ENCODE measurements around the gene MRPL34.
"Not testable (repeated sequence)": the region's sequence is repeated elsewhere in the genome, so short reads cannot be mapped to it uniquely, and the experiment has no call there.

The MRPL34 gene

GRCh38 chr19:17305517-17306284 is at the start of gene MRPL34:
MRPL34 (plus strand) TSS chr19:17305872; CDS start chr19:17305893, 21 bp downstream.
- DNase-seq (ENCODE audit: low read depth in 2 of 3, low spot score in 1 of 3), result peak; percentile 89 to 95 (median 92)

- no peak for DNase-seq (ENCODE audit: low read depth in 2 of 3, low spot score in 1 of 3)
Observed at GRCh38 chr19:17256130-17256529, 49.5 kb upstream of the MRPL34 start.

GRCh38 chr19:17259118-17259780 is 46.4 kb upstream of the MRPL34 start:
- no peak for DNase-seq (ENCODE audit: low read depth in 2 of 3, low spot score in 1 of 3)

- DNase-seq (ENCODE audit: low read depth in 2 of 3, low spot score in 1 of 3), result no peak
Observed at GRCh38 chr19:17259934-17260333, 45.7 kb upstream of the MRPL34 start.

- peak; percentile 86 to 87 (median 86) for DNase-seq (ENCODE audit: low read depth in 2 of 3, low spot score in 1 of 3)
Observed at GRCh38 chr19:17260842-17261325, 44.8 kb upstream of the MRPL34 start.

GRCh38 chr19:17262557-17262956 is 43.1 kb upstream of the MRPL34 start:
- DNase-seq (ENCODE audit: low read depth in 2 of 3, low spot score in 1 of 3), result no peak

- DNase-seq (ENCODE audit: low read depth in 2 of 3, low spot score in 1 of 3), result no peak
Observed at GRCh38 chr19:17263712-17264640, 41.7 kb upstream of the MRPL34 start.

- no peak for DNase-seq (ENCODE audit: low read depth in 2 of 3, low spot score in 1 of 3)
Observed at GRCh38 chr19:17264641-17264979, 41.1 kb upstream of the MRPL34 start, which contains the start of gene USHBP1. USHBP1 (minus strand) TSS chr19:17264745; CDS start chr19:17264299, 446 bp downstream.

- DNase-seq (ENCODE audit: low read depth in 2 of 3, low spot score in 1 of 3), result no peak
Observed at GRCh38 chr19:17266026-17266425, 39.6 kb upstream of the MRPL34 start.

- no peak for DNase-seq (ENCODE audit: low read depth in 2 of 3, low spot score in 1 of 3)
Observed at GRCh38 chr19:17266589-17266974, 39.1 kb upstream of the MRPL34 start.

- DNase-seq (ENCODE audit: low read depth in 2 of 3, low spot score in 1 of 3), result peak; percentile 92 to 96 (median 95)
Observed at GRCh38 chr19:17266975-17267788, 38.5 kb upstream of the MRPL34 start, which contains the start of gene BABAM1. BABAM1 (plus strand) TSS chr19:17267443; CDS start chr19:17268807, 1,364 bp downstream.

GRCh38 chr19:17268754-17269153 is 36.9 kb upstream of the MRPL34 start:
- DNase-seq (ENCODE audit: low read depth in 2 of 3, low spot score in 1 of 3), result no peak

- DNase-seq (ENCODE audit: low read depth in 2 of 3, low spot score in 1 of 3), result not testable (repeated sequence)
Observed at GRCh38 chr19:17274892-17275291, 30.8 kb upstream of the MRPL34 start.

GRCh38 chr19:17275441-17276175 is 30.1 kb upstream of the MRPL34 start:
- DNase-seq (ENCODE audit: low read depth in 2 of 3, low spot score in 1 of 3), result no peak

- DNase-seq (ENCODE audit: low read depth in 2 of 3, low spot score in 1 of 3), result no peak
Observed at GRCh38 chr19:17279436-17279835, 26.2 kb upstream of the MRPL34 start.

GRCh38 chr19:17281391-17282304 is 24.0 kb upstream of the MRPL34 start, which contains the start of gene ANKLE1:
ANKLE1 (plus strand) TSS chr19:17281901; CDS start chr19:17281921, 20 bp downstream.
- DNase-seq (ENCODE audit: low read depth in 2 of 3, low spot score in 1 of 3), result peak in 1 of 3 donors; percentile 42

GRCh38 chr19:17282488-17283125 is 23.1 kb upstream of the MRPL34 start:
- DNase-seq (ENCODE audit: low read depth in 2 of 3, low spot score in 1 of 3), result peak; percentile 73 to 81 (median 80)

GRCh38 chr19:17283504-17283996 is 22.1 kb upstream of the MRPL34 start:
- no peak for DNase-seq (ENCODE audit: low read depth in 2 of 3, low spot score in 1 of 3)

All from stimulated activated CD4-positive, alpha-beta T cell treated with anti-CD3 and anti-CD28 coated beads, Interleukin-12 subunit alpha, Interleukin-12 subunit beta, amount 100 ng/mL, for 48 hours (primary cell).